C4-2B (cell line): ENCODE results near the gene NCAPD3.
A peak's percentile ranks its signal among the peaks of the same experiment; 100 is the strongest.

ENCODE experiments used
- H3K27ac ChIP-seq: fragments of 450-650 bp; 2 replicates; pipeline ENCODE4 v1.5.1; 2017
- ZFX ChIP-seq: fragments of 450-650 bp; IDR thresholded peaks from 2 replicates; pipeline ENCODE4 v1.6.1; 2017
- TF ChIP-seq, protein P1 (sequence below): fragments of 450-650 bp; conservative IDR thresholded peaks from 2 replicates; pipeline ENCODE4 v1.5.1; 2017; ENCODE audit warnings: mild to moderate bottlenecking

Gene NCAPD3, protein sequence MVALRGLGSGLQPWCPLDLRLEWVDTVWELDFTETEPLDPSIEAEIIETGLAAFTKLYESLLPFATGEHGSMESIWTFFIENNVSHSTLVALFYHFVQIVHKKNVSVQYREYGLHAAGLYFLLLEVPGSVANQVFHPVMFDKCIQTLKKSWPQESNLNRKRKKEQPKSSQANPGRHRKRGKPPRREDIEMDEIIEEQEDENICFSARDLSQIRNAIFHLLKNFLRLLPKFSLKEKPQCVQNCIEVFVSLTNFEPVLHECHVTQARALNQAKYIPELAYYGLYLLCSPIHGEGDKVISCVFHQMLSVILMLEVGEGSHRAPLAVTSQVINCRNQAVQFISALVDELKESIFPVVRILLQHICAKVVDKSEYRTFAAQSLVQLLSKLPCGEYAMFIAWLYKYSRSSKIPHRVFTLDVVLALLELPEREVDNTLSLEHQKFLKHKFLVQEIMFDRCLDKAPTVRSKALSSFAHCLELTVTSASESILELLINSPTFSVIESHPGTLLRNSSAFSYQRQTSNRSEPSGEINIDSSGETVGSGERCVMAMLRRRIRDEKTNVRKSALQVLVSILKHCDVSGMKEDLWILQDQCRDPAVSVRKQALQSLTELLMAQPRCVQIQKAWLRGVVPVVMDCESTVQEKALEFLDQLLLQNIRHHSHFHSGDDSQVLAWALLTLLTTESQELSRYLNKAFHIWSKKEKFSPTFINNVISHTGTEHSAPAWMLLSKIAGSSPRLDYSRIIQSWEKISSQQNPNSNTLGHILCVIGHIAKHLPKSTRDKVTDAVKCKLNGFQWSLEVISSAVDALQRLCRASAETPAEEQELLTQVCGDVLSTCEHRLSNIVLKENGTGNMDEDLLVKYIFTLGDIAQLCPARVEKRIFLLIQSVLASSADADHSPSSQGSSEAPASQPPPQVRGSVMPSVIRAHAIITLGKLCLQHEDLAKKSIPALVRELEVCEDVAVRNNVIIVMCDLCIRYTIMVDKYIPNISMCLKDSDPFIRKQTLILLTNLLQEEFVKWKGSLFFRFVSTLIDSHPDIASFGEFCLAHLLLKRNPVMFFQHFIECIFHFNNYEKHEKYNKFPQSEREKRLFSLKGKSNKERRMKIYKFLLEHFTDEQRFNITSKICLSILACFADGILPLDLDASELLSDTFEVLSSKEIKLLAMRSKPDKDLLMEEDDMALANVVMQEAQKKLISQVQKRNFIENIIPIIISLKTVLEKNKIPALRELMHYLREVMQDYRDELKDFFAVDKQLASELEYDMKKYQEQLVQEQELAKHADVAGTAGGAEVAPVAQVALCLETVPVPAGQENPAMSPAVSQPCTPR (N-terminal part only)

DNA sequence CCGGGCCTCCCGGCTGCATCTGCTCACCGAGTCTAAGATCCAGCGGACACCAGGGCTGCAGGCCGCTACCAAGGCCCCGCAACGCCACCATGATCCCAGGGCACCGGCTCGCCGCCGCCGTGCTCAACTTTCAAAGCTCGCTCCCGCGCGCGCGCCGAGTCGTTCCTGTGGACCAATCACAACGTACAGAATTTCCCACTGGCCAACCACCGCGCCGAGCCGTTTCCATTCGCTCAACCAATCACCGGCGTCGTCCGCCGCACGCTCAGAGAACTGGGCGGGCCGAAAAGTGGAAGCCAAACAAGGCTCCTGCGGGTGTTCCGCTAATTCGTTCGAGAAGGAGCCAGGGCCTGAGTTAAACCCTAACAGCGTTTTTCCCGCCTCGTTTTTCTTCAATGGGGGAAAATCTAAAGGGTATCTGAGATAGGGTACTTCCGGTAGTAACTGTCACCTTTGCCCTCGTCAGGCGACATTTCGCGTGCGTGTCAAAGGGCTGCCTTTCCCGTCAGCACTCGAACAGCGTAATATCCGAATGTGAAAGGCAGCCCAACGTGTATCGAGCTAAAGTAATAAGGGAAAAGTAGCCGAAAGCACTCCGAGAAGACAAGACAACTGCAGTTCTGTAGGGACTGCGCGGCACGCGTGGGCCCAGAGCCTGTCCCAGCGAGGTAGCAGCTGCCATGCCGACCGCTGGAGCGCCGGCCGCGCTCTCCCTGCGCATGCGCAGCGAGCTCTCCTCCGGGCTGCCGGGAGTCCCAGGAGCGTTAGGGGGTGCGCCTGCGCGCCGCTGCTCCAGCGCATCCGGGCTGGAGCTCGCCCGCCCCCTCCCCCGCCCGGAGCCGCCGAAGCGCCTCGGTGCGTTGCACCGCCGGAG lies at the start of gene NCAPD3, which contains the start of gene VPS26B:
NCAPD3 (minus strand) TSS at position 132 of the 874 bp plus-strand sequence; CDS start at position 91, 41 bp downstream.
VPS26B (plus strand) TSS at position 836 of the 874 bp plus-strand sequence. CDS start 452 bp downstream, outside the sequence.
- TF ChIP-seq, protein P1, sequence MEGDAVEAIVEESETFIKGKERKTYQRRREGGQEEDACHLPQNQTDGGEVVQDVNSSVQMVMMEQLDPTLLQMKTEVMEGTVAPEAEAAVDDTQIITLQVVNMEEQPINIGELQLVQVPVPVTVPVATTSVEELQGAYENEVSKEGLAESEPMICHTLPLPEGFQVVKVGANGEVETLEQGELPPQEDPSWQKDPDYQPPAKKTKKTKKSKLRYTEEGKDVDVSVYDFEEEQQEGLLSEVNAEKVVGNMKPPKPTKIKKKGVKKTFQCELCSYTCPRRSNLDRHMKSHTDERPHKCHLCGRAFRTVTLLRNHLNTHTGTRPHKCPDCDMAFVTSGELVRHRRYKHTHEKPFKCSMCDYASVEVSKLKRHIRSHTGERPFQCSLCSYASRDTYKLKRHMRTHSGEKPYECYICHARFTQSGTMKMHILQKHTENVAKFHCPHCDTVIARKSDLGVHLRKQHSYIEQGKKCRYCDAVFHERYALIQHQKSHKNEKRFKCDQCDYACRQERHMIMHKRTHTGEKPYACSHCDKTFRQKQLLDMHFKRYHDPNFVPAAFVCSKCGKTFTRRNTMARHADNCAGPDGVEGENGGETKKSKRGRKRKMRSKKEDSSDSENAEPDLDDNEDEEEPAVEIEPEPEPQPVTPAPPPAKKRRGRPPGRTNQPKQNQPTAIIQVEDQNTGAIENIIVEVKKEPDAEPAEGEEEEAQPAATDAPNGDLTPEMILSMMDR: no peak
- TF ChIP-seq ZFX: no peak
- peak within 1 kb of the TSS; percentile 87 for H3K27ac ChIP-seq

GRCh38 chr11:134273317-134273712 lies 49.5 kb upstream of the NCAPD3 start:
- TF ChIP-seq, protein P1: no peak
- no peak for TF ChIP-seq ZFX
- no peak overlapping the region for H3K27ac ChIP-seq

GRCh38 chr11:134272381-134273316 lies 48.9 kb upstream of the NCAPD3 start:
- no peak overlapping the region for H3K27ac ChIP-seq
- no peak for TF ChIP-seq ZFX
- TF ChIP-seq, protein P1: no peak

GRCh38 chr11:134271978-134272377 lies 48.2 kb upstream of the NCAPD3 start:
- TF ChIP-seq, protein P1: no peak
- no peak for TF ChIP-seq ZFX
- no peak overlapping the region for H3K27ac ChIP-seq

GRCh38 chr11:134270250-134270714 lies 46.5 kb upstream of the NCAPD3 start:
- no peak overlapping the region for H3K27ac ChIP-seq
- TF ChIP-seq, protein P1: peak; percentile 35
- no peak for TF ChIP-seq ZFX
